K562 (cell line): ENCODE data around the gene PRM2. TPM values are rescaled to one million over a fixed set of nuclear protein-coding genes. Genes with fewer than 3 reads are reported as not detected.
A peak's percentile ranks its signal among the peaks of the same experiment; 100 is the strongest.

Source experiments
- ZC3H11A ChIP-seq: IDR thresholded peaks from 2 replicates; pipeline ENCODE4 v1.6.1; 2012; ENCODE audit warnings: low read depth, low read length, improper control_type of control experiment
- polyA plus RNA-seq, 8 experiments: library from polyadenylated mRNA; depleted of rRNA in 4 of 8; stranded (reverse) in 5 of 8; unstranded in 3 of 8; fragments of >200 nt; fragmentation: Nextera tagmentation in 2 of 8; fragmentation: Illumina TruSeq in 1 of 8; extraction: Ambion mirVana in 2 of 8; extraction: Trizol in 1 of 8; gene quantifications; 2 replicates each; pipeline versions ENCODE4 v1.2.1 to v1.2.3, GENCODE V29; 2011 to 2014; ENCODE audit warnings: inconsistent platforms in 1 of 8, missing spikeins in 1 of 8
- total RNA-seq, 7 experiments: library from RNA; depleted of rRNA in 6 of 7; stranded (reverse); fragments of >200 nt in 6 of 7; fragmentation: Illumina TruSeq in 2 of 7; extraction: Trizol in 2 of 7; gene quantifications; 2 replicates each; pipeline versions ENCODE4 v1.2.1 to v1.2.3, GENCODE V29; 2011 to 2021; ENCODE audit warnings: low replicate concordance in 1 of 7
- TF ChIP-seq, protein P1 (sequence below), 2 experiments: fragments of 450-650 bp; formaldehyde crosslinking in 1 of 2; IDR thresholded peaks; 2 replicates each; pipeline versions ENCODE4 v1.4.0 to v1.6.1; 2014 to 2020; ENCODE audit warnings: mild to moderate bottlenecking in 2 of 2, borderline replicate concordance in 1 of 2, low read depth in 1 of 2
- TF ChIP-seq, protein P2 (sequence below): sonication (generic); formaldehyde crosslinking; IDR thresholded peaks from 2 replicates; pipeline ENCODE4 v1.8.1; 2023; ENCODE audit warnings: mild to moderate bottlenecking, missing genetic modification reagents

Gene PRM2
- total and polyA plus RNA-seq, 9 of the 15 experiments (the other 6 are each of a cell fraction or from before 2014, with no cell fraction given): not detected

DNA sequence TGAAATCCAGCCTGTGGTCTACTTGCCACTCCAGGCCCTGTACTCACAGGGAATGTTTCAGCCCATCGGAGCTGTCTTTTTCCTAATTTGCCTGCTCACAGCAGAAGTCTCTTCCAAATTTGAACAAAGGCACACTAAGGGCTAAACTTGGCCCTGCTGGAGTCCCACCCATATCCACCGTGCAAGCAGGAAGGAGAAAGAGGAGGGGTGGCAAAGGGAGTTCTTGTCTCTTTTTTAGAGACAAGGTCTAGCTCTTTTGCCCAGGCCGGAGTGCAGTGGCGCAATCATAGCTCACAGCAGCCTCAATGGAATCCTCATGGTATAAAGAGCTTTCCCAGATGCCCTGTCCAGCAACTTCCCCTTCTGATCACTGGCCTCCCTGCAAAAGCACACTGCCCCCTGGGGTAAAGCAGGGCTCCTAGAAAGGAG, 7.6 kb upstream of the PRM2 start (continued):
- TF ChIP-seq, protein P1, sequence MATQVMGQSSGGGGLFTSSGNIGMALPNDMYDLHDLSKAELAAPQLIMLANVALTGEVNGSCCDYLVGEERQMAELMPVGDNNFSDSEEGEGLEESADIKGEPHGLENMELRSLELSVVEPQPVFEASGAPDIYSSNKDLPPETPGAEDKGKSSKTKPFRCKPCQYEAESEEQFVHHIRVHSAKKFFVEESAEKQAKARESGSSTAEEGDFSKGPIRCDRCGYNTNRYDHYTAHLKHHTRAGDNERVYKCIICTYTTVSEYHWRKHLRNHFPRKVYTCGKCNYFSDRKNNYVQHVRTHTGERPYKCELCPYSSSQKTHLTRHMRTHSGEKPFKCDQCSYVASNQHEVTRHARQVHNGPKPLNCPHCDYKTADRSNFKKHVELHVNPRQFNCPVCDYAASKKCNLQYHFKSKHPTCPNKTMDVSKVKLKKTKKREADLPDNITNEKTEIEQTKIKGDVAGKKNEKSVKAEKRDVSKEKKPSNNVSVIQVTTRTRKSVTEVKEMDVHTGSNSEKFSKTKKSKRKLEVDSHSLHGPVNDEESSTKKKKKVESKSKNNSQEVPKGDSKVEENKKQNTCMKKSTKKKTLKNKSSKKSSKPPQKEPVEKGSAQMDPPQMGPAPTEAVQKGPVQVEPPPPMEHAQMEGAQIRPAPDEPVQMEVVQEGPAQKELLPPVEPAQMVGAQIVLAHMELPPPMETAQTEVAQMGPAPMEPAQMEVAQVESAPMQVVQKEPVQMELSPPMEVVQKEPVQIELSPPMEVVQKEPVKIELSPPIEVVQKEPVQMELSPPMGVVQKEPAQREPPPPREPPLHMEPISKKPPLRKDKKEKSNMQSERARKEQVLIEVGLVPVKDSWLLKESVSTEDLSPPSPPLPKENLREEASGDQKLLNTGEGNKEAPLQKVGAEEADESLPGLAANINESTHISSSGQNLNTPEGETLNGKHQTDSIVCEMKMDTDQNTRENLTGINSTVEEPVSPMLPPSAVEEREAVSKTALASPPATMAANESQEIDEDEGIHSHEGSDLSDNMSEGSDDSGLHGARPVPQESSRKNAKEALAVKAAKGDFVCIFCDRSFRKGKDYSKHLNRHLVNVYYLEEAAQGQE (IDR thresholded peaks at IDR 0.05; ENCODE audit: borderline replicate concordance): peak; percentile 80
- TF ChIP-seq, protein P1 (CRISPR knock-in tag; IDR thresholded peaks at IDR 0.05; ENCODE audit: low read depth): no peak
- TF ChIP-seq ZC3H11A: no peak
- TF ChIP-seq, protein P2, sequence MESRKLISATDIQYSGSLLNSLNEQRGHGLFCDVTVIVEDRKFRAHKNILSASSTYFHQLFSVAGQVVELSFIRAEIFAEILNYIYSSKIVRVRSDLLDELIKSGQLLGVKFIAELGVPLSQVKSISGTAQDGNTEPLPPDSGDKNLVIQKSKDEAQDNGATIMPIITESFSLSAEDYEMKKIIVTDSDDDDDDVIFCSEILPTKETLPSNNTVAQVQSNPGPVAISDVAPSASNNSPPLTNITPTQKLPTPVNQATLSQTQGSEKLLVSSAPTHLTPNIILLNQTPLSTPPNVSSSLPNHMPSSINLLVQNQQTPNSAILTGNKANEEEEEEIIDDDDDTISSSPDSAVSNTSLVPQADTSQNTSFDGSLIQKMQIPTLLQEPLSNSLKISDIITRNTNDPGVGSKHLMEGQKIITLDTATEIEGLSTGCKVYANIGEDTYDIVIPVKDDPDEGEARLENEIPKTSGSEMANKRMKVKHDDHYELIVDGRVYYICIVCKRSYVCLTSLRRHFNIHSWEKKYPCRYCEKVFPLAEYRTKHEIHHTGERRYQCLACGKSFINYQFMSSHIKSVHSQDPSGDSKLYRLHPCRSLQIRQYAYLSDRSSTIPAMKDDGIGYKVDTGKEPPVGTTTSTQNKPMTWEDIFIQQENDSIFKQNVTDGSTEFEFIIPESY (CRISPR knock-in tag): no peak
